Measurements from ENCODE around the gene KCNJ5. TPM values are rescaled to one million over a fixed set of nuclear protein-coding genes. Genes with fewer than 3 reads are reported as not detected.

KCNJ5 gene
- total and polyA plus RNA-seq, 2 experiments from 2014 or later, result under 0.01 TPM; not detected in 1

GRCh38 chr11:128925250-128925600 lies 34.1 kb downstream of the KCNJ5 start:
- H4K20me1 ChIP-seq (ENCODE audit: insufficient read depth), result no peaks in the 10 kb centered on the region
- H3K4me1 ChIP-seq (ENCODE audit: insufficient read depth), result no peaks in the 10 kb centered on the region
- no peak for DNase-seq
- no peaks in the 10 kb centered on the region for H3F3A ChIP-seq (ENCODE audit: insufficient read depth)
- H3K27ac ChIP-seq, result no peak overlapping the region
- no peak overlapping the region for H3K4me2 ChIP-seq (ENCODE audit: unreplicated experiment)
- H3K9me2 ChIP-seq (ENCODE audit: insufficient read depth), result no peaks in the 10 kb centered on the region
- no peaks in the 10 kb centered on the region for H3K79me2 ChIP-seq (ENCODE audit: insufficient read depth)
- in situ Hi-C loops (cut with MboI), result no loop called here
- WGBS, 2 experiments (ENCODE audit: low coverage in 1 of 2, low lambda C conversion rate in 2 of 2, missing lambda C conversion rate in 2 of 2), result 51 to 57% methylated on average over 2 of the region's 2 CpGs
- H3K4me3 ChIP-seq, result no peak overlapping the region
- no peaks in the 10 kb centered on the region for H3K9me3 ChIP-seq (ENCODE audit: low read depth)
- no peak for TF ChIP-seq EZH2 (IDR thresholded peaks at IDR 0.05; ENCODE audit: insufficient read depth, poor library complexity, severe bottlenecking)
- H3K27me3 ChIP-seq (replicated peaks; ENCODE audit: insufficient read depth), result peaks cover 35% of the 10 kb centered on the region
- H3K36me3 ChIP-seq (ENCODE audit: low read depth), result no peaks in the 10 kb centered on the region
- no peak overlapping the region for H2AFZ ChIP-seq
- H3K9ac ChIP-seq, result no peak overlapping the region

GRCh38 chr11:128926000-128926399 lies 34.8 kb downstream of the KCNJ5 start:
- Histone ChIP-seq H3F3A (ENCODE audit: insufficient read depth) (no peaks in the 10 kb centered on the region), H3K9me3 (ENCODE audit: low read depth) (no peaks in the 10 kb centered on the region), H3K4me3 (no peak overlapping the region), H3K36me3 (ENCODE audit: low read depth) (no peaks in the 10 kb centered on the region), H4K20me1 (ENCODE audit: insufficient read depth) (no peaks in the 10 kb centered on the region), H3K4me1 (ENCODE audit: insufficient read depth) (no peaks in the 10 kb centered on the region), H3K9me2 (ENCODE audit: insufficient read depth) (no peaks in the 10 kb centered on the region), H3K4me2 (ENCODE audit: unreplicated experiment) (no peak overlapping the region), H2AFZ (no peak overlapping the region), H3K27ac (no peak overlapping the region), H3K79me2 (ENCODE audit: insufficient read depth) (no peaks in the 10 kb centered on the region), H3K27me3 (replicated peaks; ENCODE audit: insufficient read depth) (peaks cover 34% of the 10 kb centered on the region), H3K9ac (no peak overlapping the region)
- no peak for DNase-seq
- WGBS, 2 experiments (ENCODE audit: low coverage in 1 of 2, low lambda C conversion rate in 2 of 2, missing lambda C conversion rate in 2 of 2), result 52 to 60% methylated on average over 3 of the region's 3 CpGs
- in situ Hi-C loops (cut with MboI), result no loop called here
- TF ChIP-seq EZH2 (IDR thresholded peaks at IDR 0.05; ENCODE audit: insufficient read depth, poor library complexity, severe bottlenecking) (no peak), EZH2phosphoT487 (IDR thresholded peaks at IDR 0.05; ENCODE audit: insufficient read depth, low read depth) (no peak)

- WGBS, 2 experiments (ENCODE audit: low coverage in 1 of 2, low lambda C conversion rate in 2 of 2, missing lambda C conversion rate in 2 of 2), result 76 to 78% methylated on average over 16 to 17 of the region's 17 CpGs
- Histone ChIP-seq H3K27ac (no peak overlapping the region), H3K36me3 (ENCODE audit: low read depth) (no peaks in the 10 kb centered on the region), H3K9me3 (ENCODE audit: low read depth) (no peaks in the 10 kb centered on the region), H3K4me1 (ENCODE audit: insufficient read depth) (no peaks in the 10 kb centered on the region), H2AFZ (no peak overlapping the region), H3F3A (ENCODE audit: insufficient read depth) (no peaks in the 10 kb centered on the region), H3K4me3 (no peak overlapping the region), H4K20me1 (ENCODE audit: insufficient read depth) (no peaks in the 10 kb centered on the region), H3K9me2 (ENCODE audit: insufficient read depth) (no peaks in the 10 kb centered on the region), H3K79me2 (ENCODE audit: insufficient read depth) (no peaks in the 10 kb centered on the region), H3K4me2 (ENCODE audit: unreplicated experiment) (no peak overlapping the region), H3K9ac (no peak overlapping the region), H3K27me3 (replicated peaks; ENCODE audit: insufficient read depth) (peaks cover 34% of the 10 kb centered on the region)
- DNase-seq, result no peak
- TF ChIP-seq EZH2phosphoT487 (IDR thresholded peaks at IDR 0.05; ENCODE audit: insufficient read depth, low read depth) (no peak), EZH2 (IDR thresholded peaks at IDR 0.05; ENCODE audit: insufficient read depth, poor library complexity, severe bottlenecking) (no peak)
- in situ Hi-C loops (cut with MboI), result no loop called here
These were observed 35.4 kb downstream of the KCNJ5 start for GRCh38 chr11:128926437-128927107.

GRCh38 chr11:128927108-128927461 lies 35.9 kb downstream of the KCNJ5 start:
- H3K4me1 ChIP-seq (ENCODE audit: insufficient read depth), result no peaks in the 10 kb centered on the region
- H3F3A ChIP-seq (ENCODE audit: insufficient read depth), result no peaks in the 10 kb centered on the region
- WGBS, 2 experiments (ENCODE audit: low coverage in 1 of 2, low lambda C conversion rate in 2 of 2, missing lambda C conversion rate in 2 of 2), result 58 to 60% methylated on average over 11 of the region's 11 CpGs
- H4K20me1 ChIP-seq (ENCODE audit: insufficient read depth), result no peaks in the 10 kb centered on the region
- H3K4me2 ChIP-seq (ENCODE audit: unreplicated experiment), result no peak overlapping the region
- H3K9ac ChIP-seq, result no peak overlapping the region
- H3K9me3 ChIP-seq (ENCODE audit: low read depth), result no peaks in the 10 kb centered on the region
- H3K9me2 ChIP-seq (ENCODE audit: insufficient read depth), result no peaks in the 10 kb centered on the region
- no peaks in the 10 kb centered on the region for H3K79me2 ChIP-seq (ENCODE audit: insufficient read depth)
- in situ Hi-C loops (cut with MboI), result no loop called here
- DNase-seq, result no peak
- no peak for TF ChIP-seq EZH2 (IDR thresholded peaks at IDR 0.05; ENCODE audit: insufficient read depth, poor library complexity, severe bottlenecking)
- no peak for TF ChIP-seq EZH2phosphoT487 (IDR thresholded peaks at IDR 0.05; ENCODE audit: insufficient read depth, low read depth)
- H3K27ac ChIP-seq, result no peak overlapping the region
- H3K4me3 ChIP-seq, result no peak overlapping the region
- H3K27me3 ChIP-seq (replicated peaks; ENCODE audit: insufficient read depth), result peaks cover 38% of the 10 kb centered on the region
- H3K36me3 ChIP-seq (ENCODE audit: low read depth), result no peaks in the 10 kb centered on the region
- H2AFZ ChIP-seq, result no peak overlapping the region
